Metanephros (tissue), 2 donors: ENCODE measurements around the gene PCDH8. TPM values are rescaled to one million over a fixed set of nuclear protein-coding genes. Genes with fewer than 3 reads are reported as not detected.

ENCODE experiments used
- small RNA-seq: library from RNA; depleted of rRNA; stranded (forward); fragments of <200 nt; gene quantifications from one replicate; pipeline ENCODE3, GENCODE V24; 2014; ENCODE audit warnings: low replicate concordance
- total RNA-seq: library from RNA; depleted of rRNA; stranded (reverse); fragments of >200 nt; gene quantifications from one replicate; pipeline ENCODE4 v1.2.3, GENCODE V29; 2014

Gene PCDH8, protein sequence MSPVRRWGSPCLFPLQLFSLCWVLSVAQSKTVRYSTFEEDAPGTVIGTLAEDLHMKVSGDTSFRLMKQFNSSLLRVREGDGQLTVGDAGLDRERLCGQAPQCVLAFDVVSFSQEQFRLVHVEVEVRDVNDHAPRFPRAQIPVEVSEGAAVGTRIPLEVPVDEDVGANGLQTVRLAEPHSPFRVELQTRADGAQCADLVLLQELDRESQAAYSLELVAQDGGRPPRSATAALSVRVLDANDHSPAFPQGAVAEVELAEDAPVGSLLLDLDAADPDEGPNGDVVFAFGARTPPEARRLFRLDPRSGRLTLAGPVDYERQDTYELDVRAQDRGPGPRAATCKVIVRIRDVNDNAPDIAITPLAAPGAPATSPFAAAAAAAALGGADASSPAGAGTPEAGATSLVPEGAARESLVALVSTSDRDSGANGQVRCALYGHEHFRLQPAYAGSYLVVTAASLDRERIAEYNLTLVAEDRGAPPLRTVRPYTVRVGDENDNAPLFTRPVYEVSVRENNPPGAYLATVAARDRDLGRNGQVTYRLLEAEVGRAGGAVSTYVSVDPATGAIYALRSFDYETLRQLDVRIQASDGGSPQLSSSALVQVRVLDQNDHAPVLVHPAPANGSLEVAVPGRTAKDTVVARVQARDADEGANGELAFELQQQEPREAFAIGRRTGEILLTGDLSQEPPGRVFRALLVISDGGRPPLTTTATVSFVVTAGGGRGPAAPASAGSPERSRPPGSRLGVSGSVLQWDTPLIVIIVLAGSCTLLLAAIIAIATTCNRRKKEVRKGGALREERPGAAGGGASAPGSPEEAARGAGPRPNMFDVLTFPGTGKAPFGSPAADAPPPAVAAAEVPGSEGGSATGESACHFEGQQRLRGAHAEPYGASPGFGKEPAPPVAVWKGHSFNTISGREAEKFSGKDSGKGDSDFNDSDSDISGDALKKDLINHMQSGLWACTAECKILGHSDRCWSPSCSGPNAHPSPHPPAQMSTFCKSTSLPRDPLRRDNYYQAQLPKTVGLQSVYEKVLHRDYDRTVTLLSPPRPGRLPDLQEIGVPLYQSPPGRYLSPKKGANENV
- 0.82 TPM for total RNA-seq

DNA sequence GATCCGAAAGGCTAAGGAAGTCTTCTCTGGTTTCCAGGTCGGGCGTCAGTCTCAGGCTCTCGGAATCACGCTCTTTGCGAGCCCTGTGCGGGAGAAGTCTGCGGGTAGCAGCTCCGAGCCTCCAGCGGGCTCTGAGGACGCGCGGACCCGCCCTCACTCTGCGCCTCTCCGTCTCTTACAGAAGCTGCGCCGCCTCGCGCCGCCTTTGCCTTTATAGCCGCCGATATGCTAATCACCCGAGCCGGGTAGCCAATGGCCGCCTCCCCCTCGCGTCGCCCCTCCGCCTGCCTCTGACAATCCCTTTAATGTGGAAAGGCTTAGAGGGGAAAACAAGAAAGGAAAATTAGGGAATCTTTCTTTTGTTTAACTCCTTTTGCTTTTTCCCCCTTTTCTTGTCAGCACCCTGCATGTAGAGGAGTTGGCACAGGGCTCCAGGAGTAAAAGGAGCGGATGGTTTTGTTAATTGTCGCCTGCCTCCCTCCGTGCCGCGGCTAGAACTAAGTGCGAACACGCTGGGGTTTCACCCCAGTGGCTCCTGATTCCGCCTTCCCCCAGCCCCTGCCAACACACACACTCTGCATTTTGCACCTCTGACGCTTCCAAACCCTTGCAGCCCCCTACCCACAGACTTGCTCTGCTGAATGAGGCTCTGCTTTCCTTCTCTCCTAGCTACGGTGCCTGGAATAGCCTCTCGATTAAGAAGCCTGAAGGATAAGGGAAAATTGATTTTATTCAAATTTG lies at the start of gene PCDH8:
PCDH8 (minus strand) TSS at position 186 of the 741 bp plus-strand sequence. CDS start 204 bp downstream, outside the sequence.

Small RNA genes lying within 50 kb of the gene (small RNA-seq; reads per million reads assigned to genes)
- not detected for gene MIR759

Other genes starting within 250 kb of the PCDH8 start
- 3.7 TPM for gene HNRNPA1L2, start 206.2 kb downstream of the PCDH8 start, total RNA-seq
- gene SUGT1, start 195.8 kb downstream of the PCDH8 start, total RNA-seq: 46.6 TPM
- 0.41 TPM for gene CNMD, start 108.8 kb downstream of the PCDH8 start, total RNA-seq
- gene OLFM4, start 180.2 kb upstream of the PCDH8 start, total RNA-seq: 8.1 TPM